Astrocyte (in vitro differentiated cells and primary cell): ENCODE results near the gene RB1.
"Not testable (repeated sequence)": the region's sequence is repeated elsewhere in the genome, so short reads cannot be mapped to it uniquely, and the experiment has no call there.

Experiments used
- CTCF ChIP-seq: IDR thresholded peaks from 2 replicates; pipeline ENCODE4 v1.5.1; 2011; ENCODE audit warnings: low read depth, mild to moderate bottlenecking, inconsistent platforms, low read length, moderate library complexity; ENCODE audit not compliant: insufficient read depth
- EZH2 ChIP-seq: IDR thresholded peaks from 2 replicates; pipeline ENCODE4 v1.6.1; 2012; ENCODE audit warnings: mild to moderate bottlenecking, low read length, inconsistent platforms; ENCODE audit not compliant: insufficient read depth

- not testable (repeated sequence) for TF ChIP-seq CTCF, EZH2
These were observed 118.5 kb downstream of the RB1 start for GRCh38 chr13:48422003-48422402.
